GM15510 (cell line): ENCODE data around the gene PAX8.

ENCODE experiments used
- POLR2A ChIP-seq: IDR thresholded peaks from 3 replicates; pipeline ENCODE4 v1.6.1; 2011; ENCODE audit warnings: borderline replicate concordance; ENCODE audit not compliant: insufficient read length; ENCODE audit errors: extremely low read depth

PAX8 gene

DNA sequence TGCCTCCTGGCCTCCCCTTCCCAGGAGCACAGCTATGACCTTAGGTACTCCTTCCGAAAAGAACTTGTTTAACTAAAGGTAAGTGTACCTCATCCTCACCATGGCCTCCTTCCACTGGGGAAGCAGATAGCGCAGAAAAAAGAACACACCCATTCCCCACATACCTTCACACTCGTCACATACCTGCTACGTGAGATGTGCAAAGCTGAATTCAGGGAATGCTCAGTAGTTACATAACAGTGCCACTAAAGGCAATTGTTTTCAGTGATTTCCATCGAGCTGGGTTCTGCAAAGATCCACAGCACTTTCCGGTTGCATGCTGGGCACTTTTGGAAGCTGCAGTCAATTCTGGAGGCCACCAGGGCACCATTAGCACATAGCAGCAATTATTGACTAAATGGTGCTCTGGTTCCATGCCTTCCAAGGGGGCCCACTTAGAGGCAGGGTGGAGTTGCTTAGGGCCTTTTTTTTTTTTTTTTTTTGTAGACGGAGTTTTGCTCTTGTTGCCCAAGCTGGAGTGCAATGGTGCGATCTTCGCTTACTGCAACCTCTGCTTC is 41.0 kb downstream of the PAX8 start:
- no peak for TF ChIP-seq POLR2A

DNA sequence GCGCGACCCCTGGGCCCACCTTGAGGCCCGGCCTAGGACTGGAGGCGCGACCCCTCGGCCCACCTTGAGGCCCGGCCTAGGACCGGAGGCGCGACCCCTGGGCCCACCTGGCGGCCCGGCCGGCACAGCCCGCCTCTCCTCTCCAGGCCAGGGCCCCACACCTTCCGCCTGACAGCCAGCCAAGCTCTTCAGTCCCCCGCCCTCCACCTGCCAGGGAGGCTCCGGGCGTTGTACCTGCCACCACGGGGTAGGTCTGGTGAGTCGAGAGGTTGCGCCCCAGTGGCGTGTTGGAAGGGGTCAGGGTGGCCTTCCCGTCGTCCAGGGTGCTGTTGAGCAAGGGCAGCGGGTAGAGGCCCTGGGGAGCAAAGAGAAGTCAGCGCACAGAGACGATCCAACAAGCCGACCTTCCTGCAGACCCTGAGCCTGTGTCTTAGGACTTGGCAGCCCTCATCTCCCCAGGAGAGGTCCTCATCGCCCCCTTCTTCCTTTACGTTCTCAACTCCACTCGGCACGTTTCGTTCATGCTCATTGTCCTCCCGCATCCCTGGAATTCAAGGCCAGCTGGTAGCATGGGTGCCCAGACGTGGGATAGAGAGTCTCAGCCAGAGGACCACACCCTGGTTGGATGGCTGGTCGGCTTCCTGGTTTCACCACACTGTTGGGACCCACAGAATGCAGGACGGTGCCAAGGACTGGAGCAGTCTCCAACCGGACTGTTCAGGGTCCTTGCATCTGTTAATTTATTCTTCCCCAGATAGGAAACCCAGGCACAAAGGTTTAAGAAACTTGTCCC is 42.2 kb downstream of the PAX8 start:
- no peak for TF ChIP-seq POLR2A

DNA sequence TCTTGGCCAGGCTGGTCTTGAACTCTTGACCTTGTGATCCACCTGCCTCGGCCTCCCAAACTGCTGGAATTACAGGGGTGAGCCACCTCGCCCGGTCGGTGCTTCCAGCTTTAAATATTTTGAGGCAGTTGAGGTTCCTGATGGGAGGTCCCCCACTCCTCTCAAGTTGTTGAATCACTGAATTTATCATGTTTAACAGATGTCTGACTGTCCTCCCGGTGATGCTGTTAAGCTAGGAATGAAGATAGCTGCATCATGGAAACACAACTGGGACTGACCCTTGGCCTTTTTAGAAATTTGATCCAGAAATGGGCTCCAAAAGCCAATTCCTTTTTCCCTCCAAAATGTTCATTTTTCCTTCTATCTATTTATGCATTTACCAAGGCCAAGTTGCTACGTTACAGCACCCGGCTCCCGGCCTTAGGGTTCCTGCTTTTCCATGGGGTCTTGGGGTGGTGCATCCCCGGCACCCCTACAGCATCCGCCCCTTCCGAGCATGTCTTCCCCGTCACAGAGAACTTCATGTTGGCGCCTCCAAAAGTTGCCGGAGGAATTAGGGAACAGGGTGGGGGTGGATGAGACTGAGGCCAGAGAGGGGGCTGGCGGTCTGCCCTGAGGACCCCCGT is 43.9 kb downstream of the PAX8 start:
- no peak for TF ChIP-seq POLR2A

DNA sequence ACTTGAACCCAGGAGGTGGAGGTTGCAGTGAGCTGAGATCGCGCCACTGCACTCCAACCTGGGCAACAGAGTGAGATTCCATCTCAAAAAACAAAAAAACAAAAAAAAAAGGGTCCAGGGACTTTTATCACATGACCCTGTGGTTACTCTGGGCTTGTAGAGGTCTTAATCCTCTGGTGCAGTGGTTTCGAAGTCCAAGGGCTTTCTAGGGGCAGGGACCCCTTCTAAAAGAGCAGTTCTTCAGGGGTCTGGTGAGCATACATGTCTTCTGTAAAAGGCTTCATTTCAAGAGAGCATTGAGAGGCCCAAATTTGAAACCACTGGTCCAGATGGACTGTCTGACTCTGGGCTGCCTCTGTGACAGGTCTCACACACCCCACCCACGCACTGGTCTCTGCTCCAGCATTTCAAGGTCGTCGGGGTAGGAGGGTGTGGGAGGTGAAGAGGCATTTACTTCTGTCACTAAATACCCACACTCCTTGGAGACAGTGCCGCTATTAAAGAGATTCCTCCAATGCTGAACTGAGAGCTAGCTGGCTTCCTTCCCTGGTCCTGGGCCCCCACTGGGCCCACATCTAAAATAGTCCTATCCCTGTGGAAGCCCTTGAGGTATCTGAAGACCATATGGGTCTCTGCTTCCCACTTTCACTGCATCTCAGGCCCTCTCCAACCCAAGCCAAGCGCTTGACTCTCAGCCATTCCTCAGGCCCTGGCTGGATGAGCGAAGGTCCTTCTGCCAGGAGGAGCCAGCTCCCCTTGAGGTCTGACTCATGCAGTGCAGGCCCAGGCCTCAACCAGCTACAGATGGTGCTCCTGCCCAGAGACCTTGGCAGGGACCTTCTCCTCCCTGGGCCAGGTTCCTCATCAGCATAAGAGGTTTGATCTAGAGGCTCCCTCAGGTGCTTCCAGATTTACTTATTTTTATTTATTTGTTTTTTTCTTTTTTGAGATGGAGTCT is 44.8 kb downstream of the PAX8 start:
- TF ChIP-seq POLR2A: no peak

DNA sequence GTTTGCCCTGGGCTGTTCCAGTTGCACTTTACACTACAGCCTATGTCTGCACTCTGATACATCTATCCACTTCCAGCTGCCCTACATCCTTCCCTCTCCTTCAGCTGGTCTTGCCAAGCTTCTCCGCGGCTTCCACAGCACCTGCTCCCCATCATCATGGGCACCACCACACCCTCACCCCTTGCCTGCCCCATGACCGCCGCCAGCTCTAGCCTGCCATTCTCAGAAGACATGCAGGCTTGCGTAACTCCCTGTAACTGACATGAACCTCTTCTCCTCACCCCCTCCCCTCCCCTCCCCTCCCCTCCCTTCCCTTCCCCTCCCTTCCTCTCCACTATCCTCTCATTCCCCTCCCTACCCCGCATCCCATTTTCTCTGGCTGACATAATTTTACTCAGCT is 46.0 kb downstream of the PAX8 start:
- no peak for TF ChIP-seq POLR2A

DNA sequence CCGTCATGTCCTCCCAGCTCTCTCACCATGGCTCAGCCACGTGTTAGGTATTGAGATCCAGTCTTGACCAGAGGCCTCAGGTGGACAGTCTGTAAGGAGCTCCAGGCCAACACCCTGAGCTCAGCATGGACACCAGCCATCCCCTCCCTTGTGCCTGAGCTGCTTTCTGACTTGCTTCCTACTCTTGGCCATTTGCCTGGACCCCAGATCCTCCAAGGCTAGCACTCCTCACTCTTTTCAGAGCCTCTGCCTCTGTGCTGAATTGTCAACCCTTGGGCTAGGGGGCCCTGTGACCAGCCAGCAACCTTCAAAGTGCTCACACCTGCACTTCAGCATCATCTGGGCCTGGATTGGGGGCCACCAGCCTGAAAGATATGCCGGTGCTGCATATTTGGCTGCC is 46.6 kb downstream of the PAX8 start:
- no peak for TF ChIP-seq POLR2A

DNA sequence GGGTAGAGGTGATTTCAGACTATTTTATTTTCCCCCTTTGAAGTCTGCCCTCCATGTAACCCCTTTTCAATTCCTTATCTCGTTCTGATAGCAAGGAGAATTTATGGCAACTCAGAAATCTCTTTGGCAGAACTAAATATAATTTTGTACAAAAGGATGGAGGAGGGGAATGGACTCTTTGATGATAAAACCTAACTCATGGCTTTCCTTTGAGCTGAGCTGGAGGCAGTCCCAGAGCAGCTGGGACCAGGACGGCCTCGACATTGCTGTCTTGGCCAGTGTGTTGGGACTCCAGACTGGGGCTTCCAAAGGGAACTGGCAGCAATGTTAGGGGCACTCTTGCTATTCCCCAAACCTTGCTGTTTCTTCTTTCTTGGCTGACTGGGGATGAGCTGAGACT is 47.7 kb downstream of the PAX8 start:
- TF ChIP-seq POLR2A: no peak

DNA sequence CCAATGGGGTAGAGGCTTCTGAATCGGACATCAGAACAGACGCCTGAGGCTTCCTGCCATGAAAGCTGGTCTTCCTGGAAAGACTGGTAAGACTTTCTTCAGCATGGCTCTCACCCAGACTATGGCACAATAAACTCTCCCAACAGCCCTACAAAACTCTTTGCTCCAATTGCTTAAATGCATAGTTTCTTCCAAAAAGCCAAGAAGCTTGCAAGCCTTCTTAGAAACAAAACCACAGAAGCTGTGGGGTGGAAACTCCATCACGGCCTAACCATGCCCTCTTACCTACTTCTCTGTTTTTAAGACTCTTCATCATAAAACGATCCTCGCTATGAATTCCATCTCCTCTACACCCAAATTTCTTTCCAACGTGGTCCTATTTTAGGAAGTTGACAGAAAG is 48.2 kb downstream of the PAX8 start:
- no peak for TF ChIP-seq POLR2A

DNA sequence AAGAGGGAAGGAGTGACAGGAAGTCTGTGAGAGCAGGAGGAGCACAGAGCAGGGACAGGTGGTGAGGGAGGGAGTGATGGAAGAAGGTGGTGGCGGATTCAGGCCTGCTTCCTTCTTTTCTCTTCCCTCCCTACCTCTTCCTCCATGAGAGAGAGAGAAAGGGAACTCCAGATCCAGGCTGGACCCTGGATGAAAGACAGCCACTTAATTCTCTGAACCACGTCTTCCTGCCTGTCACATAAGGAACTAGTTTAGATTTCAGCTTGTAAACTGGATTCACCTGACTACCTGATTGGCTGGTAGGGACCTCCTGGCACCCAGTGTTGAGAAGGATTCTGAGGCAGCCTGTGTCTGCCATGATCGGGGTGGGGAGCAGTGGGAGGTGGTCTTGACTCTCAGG is 48.9 kb downstream of the PAX8 start:
- TF ChIP-seq POLR2A: no peak

DNA sequence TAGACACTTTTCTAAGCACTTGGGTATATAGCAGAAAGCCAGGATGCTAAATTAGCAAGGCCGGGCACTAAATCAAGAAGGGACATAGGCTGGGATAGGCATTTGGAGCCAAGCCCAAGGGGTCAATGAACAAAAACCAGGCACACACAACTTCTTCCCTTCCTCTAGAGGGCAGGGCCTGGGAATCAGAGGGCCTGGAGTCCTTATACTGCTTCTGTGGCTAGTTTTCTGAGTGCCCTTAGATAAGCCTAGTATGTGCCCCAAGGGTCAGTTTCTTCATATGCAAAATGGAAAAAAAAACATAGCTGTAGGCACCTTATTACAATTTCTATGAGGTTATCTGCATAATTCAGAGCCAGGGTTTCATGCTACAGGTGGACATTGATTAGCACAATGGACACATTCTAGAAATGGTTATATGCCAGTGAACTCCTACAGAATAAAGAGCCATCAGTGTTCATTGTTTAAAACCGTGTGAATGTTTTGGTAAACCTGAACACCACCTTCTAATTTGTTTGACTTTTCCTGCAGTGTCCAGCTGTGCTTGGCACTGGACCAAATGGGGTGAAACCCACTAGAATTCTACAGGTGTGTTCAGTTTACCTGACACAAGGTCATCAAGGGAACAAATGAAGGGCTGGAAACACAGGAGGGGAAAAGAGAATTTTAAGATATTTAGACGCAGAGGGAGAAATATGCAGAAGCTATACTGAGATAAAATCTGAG is 49.6 kb downstream of the PAX8 start:
- no peak for TF ChIP-seq POLR2A

DNA sequence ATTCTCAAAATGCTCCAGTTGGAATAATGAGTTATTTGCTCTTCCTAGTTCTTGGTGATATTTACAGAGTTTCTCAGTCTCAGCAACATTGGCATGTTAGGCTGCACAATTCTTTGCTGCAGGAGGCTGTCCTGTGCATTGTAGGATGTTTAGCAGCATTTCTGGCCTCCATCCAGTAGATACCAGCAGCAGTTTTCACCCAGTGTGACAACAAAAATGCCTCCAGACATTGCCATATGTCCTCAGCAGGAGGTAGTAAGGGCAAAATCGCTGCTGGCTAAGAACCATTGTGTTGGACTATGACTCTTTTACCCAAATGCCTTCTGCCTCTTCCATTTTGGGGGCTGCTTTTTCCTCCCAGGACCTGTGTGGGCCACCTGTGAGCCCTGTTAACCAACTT is 50.4 kb downstream of the PAX8 start:
- no peak for TF ChIP-seq POLR2A

DNA sequence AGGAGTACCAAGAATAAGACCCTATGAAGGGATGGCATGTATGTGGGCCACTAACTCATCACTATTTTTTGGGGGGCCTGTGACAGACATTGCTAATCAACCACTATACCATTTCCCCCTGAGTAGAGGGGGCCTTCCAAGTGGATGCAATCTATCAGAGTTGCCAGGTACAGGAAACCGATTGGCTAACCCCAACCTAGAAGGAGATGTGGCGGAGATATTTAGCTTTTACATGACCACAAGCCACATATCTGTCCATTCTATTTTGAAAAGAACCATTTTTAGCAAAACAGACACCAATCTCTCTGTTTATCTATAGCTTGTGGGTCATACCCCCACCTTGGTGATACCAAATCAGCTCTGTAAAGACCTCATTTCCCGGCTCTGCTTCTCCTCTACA is 51.0 kb downstream of the PAX8 start:
- no peak for TF ChIP-seq POLR2A

DNA sequence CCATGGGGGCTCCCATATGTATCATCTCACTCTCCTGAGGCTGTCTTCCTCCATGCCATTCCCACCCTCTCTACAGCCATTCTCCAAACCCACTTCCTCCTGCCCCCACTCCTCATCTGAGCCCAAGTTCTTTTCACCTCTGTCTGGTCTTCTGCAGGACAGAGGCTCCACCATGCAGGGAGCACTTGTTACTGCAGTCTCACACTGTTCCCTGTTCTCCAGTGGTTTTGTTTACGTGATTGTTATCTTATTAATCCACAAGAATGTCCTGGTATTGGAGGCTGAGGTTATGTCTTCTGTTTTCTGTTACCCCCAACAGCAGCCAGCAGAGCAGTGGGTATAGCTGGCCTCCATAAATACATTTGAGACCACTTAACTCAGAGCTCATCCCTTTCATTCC is 51.4 kb downstream of the PAX8 start:
- no peak for TF ChIP-seq POLR2A

DNA sequence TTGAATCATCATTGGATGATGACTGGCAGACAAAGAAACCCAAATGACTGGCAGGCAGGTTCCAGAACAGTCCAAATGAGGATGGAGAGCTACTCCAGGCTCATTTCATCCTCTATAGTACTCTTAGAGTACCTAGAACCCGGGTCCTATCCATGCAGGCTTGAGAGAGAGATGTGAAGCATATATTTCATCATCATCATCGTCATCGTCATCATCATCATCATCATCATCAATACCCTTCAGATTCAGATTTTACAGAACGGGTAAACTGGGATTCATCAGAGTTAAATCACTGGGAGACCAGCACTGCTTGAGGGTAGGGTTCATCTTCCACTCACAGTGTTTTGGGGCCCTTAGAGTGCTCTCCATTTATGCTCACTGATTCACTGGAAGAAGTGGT is 52.3 kb downstream of the PAX8 start:
- TF ChIP-seq POLR2A: no peak
